Bronchus fibroblast of lung (primary cell): Measurements from ENCODE around the gene AMOTL1. TPM values are rescaled to one million over a fixed set of nuclear protein-coding genes. Genes with fewer than 3 reads are reported as not detected.

Source experiments
- total RNA-seq: library from RNA; depleted of rRNA; stranded (reverse); fragments of >200 nt; gene quantifications from 2 replicates; pipeline ENCODE4 v1.2.3, GENCODE V29; 2015

The AMOTL1 gene
- 19.2 and 23.0 TPM in 2 replicates for total RNA-seq

GRCh38 chr11:94767701-94768601 lies at the start of gene AMOTL1:
TSS of gene AMOTL1 (plus strand) at chr11:94768356. CDS start at chr11:94768512, 156 bp downstream.

Other genes starting within 250 kb of the AMOTL1 start
- gene FUT4, start 224.4 kb upstream of the AMOTL1 start, total RNA-seq = 2.7 and 3.5 TPM in 2 replicates
- gene PIWIL4, start 201.0 kb upstream of the AMOTL1 start, total RNA-seq = 0.50 and 0.59 TPM in 2 replicates
- 36.6 and 44.2 TPM in 2 replicates for gene CWC15, start 205.2 kb downstream of the AMOTL1 start, total RNA-seq
- 2.1 and 2.7 TPM in 2 replicates for gene KDM4D, start 205.4 kb downstream of the AMOTL1 start, total RNA-seq